ENCODE results near the gene USP48. TPM values are rescaled to one million over a fixed set of nuclear protein-coding genes. Genes with fewer than 3 reads are reported as not detected.

The USP48 gene
- total and polyA plus RNA-seq, 10 of the 15 experiments (the other 5 are each of a cell fraction or from before 2014, with no cell fraction given) = 21.2 to 115 (median 75.5) TPM

GRCh38 chr1:21759182-21759581 is 23.8 kb downstream of the USP48 start:
- no peak overlapping the region for H3K4me2 ChIP-seq (ENCODE audit: control insufficient read depth, insufficient read depth)
- peaks cover 79% of the 10 kb centered on the region for H3K79me2 ChIP-seq (ENCODE audit: control insufficient read depth, insufficient read depth, low read length)
- H3K9me3 ChIP-seq (replicated peaks; ENCODE audit: control insufficient read depth, insufficient read depth, low read length) = no peaks in the 10 kb centered on the region; the same call in 1 of the 3 replicates
- POLR2A ChIA-PET = interaction anchor here (0.7 kb wide), 1 partner anchor 15 kb away, joined by 3 read pairs; no protein-coding TSS in a partner anchor
- intact Hi-C loops (cut with micrococcal nuclease; ENCODE audit: unreplicated experiment) = no loop called here
- peak overlapping the region; percentile 60 for H3K27ac ChIP-seq (ENCODE audit: control insufficient read depth, insufficient read depth)
- SMC1A ChIA-PET (ENCODE audit: uncharacterized antibody, unreplicated experiment) = interaction anchor here (8.2 to 9.1 kb wide), 2 partner anchors 17 to 24 kb away, joined by 100 to 121 read pairs; partner anchors contain the start of gene USP48
- 3% methylated on average over 2 of the region's 2 CpGs for WGBS (ENCODE audit: insufficient coverage, insufficient replicate concordance, low lambda C conversion rate, missing lambda C conversion rate)
- H3K36me3 ChIP-seq (ENCODE audit: control insufficient read depth in 2 of 2, insufficient read depth in 2 of 2, low read length in 1 of 2) = peaks cover 8 to 20% of the 10 kb centered on the region in 2 experiments
- H3K4me1 ChIP-seq (ENCODE audit: control insufficient read depth, insufficient read depth, low read length) = peaks cover 45% of the 10 kb centered on the region
- H3K4me3 ChIP-seq = no peak overlapping the region
- H3K9ac ChIP-seq (ENCODE audit: control insufficient read depth, insufficient read depth, low read length) = no peak overlapping the region
- DNase-seq (ENCODE audit: low read depth, low spot score) = no peak
- no peak for FAIRE-seq
- no peak for TF ChIP-seq PAX5 (IDR thresholded peaks at IDR 0.05; ENCODE audit: borderline replicate concordance, low read depth, low read length)
- TF ChIP-seq E4F1 (IDR thresholded peaks at IDR 0.05; ENCODE audit: borderline replicate concordance, partially characterized antibody) = no peak
- no peak for TF ChIP-seq RAD51 (IDR thresholded peaks at IDR 0.05)
- TF ChIP-seq ZNF384 (IDR thresholded peaks at IDR 0.05; ENCODE audit: borderline replicate concordance, low read depth, low read length) = no peak
- no peak for TF ChIP-seq CHD2 (IDR thresholded peaks at IDR 0.05; ENCODE audit: borderline replicate concordance, low read depth, low read length)
- in situ Hi-C loops (cut with MboI) = no loop called here
- no peaks in the 10 kb centered on the region for H4K20me1 ChIP-seq (ENCODE audit: control insufficient read depth, insufficient read depth)
- BruUV-seq (replicated peaks) = no TSS peak
- no peak overlapping the region for H2AFZ ChIP-seq (ENCODE audit: control insufficient read depth, low read depth, low read length)
- RAD21 ChIA-PET (ENCODE audit: unreplicated experiment) = no interaction called here
- CTCF ChIA-PET = interaction anchor here (0.7 to 6.2 kb wide), 2 partner anchors 23 to 883 kb away, joined by 3 to 50 read pairs; partner anchors contain the start of gene USP48
- no peak for ATAC-seq
- H3K27me3 ChIP-seq (replicated peaks in 1 of 2; ENCODE audit: control insufficient read depth in 2 of 2, insufficient read depth in 2 of 2, low read length in 1 of 2) = no peaks in the 10 kb centered on the region

Data from GM12878 (cell line).